GM18909 (cell line): Measurements from ENCODE around the gene KCNMB4.
"Not testable (repeated sequence)": the region's sequence is repeated elsewhere in the genome, so short reads cannot be mapped to it uniquely, and the experiment has no call there.

Experiments
- ATAC-seq: cut with Tn5 transposase; IDR thresholded peaks from one replicate; pipeline ENCODE4 v1.9.1; 2021; ENCODE audit warnings: mild to moderate bottlenecking; ENCODE audit not compliant: unreplicated experiment, poor library complexity

Gene KCNMB4

GRCh38 chr12:70367258-70368141, 1.4 kb downstream of the KCNMB4 start:
- no peak for ATAC-seq

- no peak for ATAC-seq
These were observed 6.8 kb downstream of the KCNMB4 start for GRCh38 chr12:70372881-70373280.

- no peak for ATAC-seq
These were observed 13.8 kb downstream of the KCNMB4 start for GRCh38 chr12:70379846-70380245.

GRCh38 chr12:70383484-70383883, 17.4 kb downstream of the KCNMB4 start:
- ATAC-seq: no peak

GRCh38 chr12:70383886-70384285, 17.8 kb downstream of the KCNMB4 start:
- no peak for ATAC-seq

GRCh38 chr12:70386771-70387170, 20.7 kb downstream of the KCNMB4 start:
- ATAC-seq: no peak

- no peak for ATAC-seq
These were observed 23.6 kb downstream of the KCNMB4 start for GRCh38 chr12:70389678-70390077.

GRCh38 chr12:70392631-70393030, 26.5 kb downstream of the KCNMB4 start:
- ATAC-seq: not testable (repeated sequence)

GRCh38 chr12:70393787-70394499, 27.9 kb downstream of the KCNMB4 start:
- no peak for ATAC-seq

- no peak for ATAC-seq
These were observed 31.9 kb downstream of the KCNMB4 start for GRCh38 chr12:70398002-70398401.

GRCh38 chr12:70398862-70399261, 32.8 kb downstream of the KCNMB4 start:
- no peak for ATAC-seq

- no peak for ATAC-seq
These were observed 33.2 kb downstream of the KCNMB4 start for GRCh38 chr12:70399311-70399710.

GRCh38 chr12:70400124-70400523, 34.0 kb downstream of the KCNMB4 start:
- no peak for ATAC-seq

- no peak for ATAC-seq
These were observed 36.5 kb downstream of the KCNMB4 start for GRCh38 chr12:70402597-70402996.

- ATAC-seq: no peak
These were observed 37.7 kb downstream of the KCNMB4 start for GRCh38 chr12:70403826-70404225.

GRCh38 chr12:70408004-70408790, 42.1 kb downstream of the KCNMB4 start:
- no peak for ATAC-seq

- no peak for ATAC-seq
These were observed 49.9 kb downstream of the KCNMB4 start for GRCh38 chr12:70415987-70416386.

- no peak for ATAC-seq
These were observed 51.0 kb downstream of the KCNMB4 start for GRCh38 chr12:70417121-70417520.

GRCh38 chr12:70418101-70418500, 52.0 kb downstream of the KCNMB4 start:
- no peak for ATAC-seq

GRCh38 chr12:70422631-70423030, 56.5 kb downstream of the KCNMB4 start:
- no peak for ATAC-seq

- no peak for ATAC-seq
These were observed 60.5 kb downstream of the KCNMB4 start for GRCh38 chr12:70426620-70427019.
